ENCODE results near the gene KRTAP12-4.

The KRTAP12-4 gene

GRCh38 chr21:44609193-44609592 lies 45.3 kb downstream of the KRTAP12-4 start:
- no peak for DNase-seq

GRCh38 chr21:44606495-44606894 lies 48.0 kb downstream of the KRTAP12-4 start:
- H3K4me2 ChIP-seq (ENCODE audit: insufficient read depth, low read length) = no peak overlapping the region
- no peak for TF ChIP-seq CTCF (IDR thresholded peaks at IDR 0.05; ENCODE audit: borderline replicate concordance, extremely low read depth, low read length, poor library complexity, severe bottlenecking)
- TF ChIP-seq EZH2 (IDR thresholded peaks at IDR 0.05; ENCODE audit: borderline replicate concordance, low read depth, low read length, severe bottlenecking) = no peak

More at GRCh38 chr21:44609193-44609592, 45.3 kb downstream of the KRTAP12-4 start:
- ATAC-seq (ENCODE audit: insufficient read depth, low read depth) = no peak
- Histone ChIP-seq H3K4me2 (ENCODE audit: insufficient read depth, low read length) (no peak overlapping the region), H3K9me3 (ENCODE audit: insufficient read depth, low read length, severe bottlenecking) (peaks cover 18% of the 10 kb centered on the region), H3K36me3 (ENCODE audit: insufficient read depth, low read length) (no peaks in the 10 kb centered on the region), H4K20me1 (ENCODE audit: insufficient read depth, low read length) (no peaks in the 10 kb centered on the region), H3K4me1 (ENCODE audit: insufficient read depth, low read length) (no peaks in the 10 kb centered on the region), H3K27me3 (ENCODE audit: insufficient read depth, low read length, poor library complexity) (no peaks in the 10 kb centered on the region), H3K79me2 (ENCODE audit: insufficient read depth, low read length) (no peaks in the 10 kb centered on the region), H2AFZ (ENCODE audit: low read depth, low read length) (no peak overlapping the region), H3K9ac (ENCODE audit: low read depth, low read length) (no peak overlapping the region), H3K27ac (ENCODE audit: low read length) (no peak overlapping the region), H3K4me3 (ENCODE audit: low read depth in 1 of 2, low read length in 2 of 2) (no peak overlapping the region)
- no peak for TF ChIP-seq EZH2 (IDR thresholded peaks at IDR 0.05; ENCODE audit: borderline replicate concordance, low read depth, low read length, severe bottlenecking)
- no peak for TF ChIP-seq CTCF (IDR thresholded peaks at IDR 0.05; ENCODE audit: borderline replicate concordance, extremely low read depth, low read length, poor library complexity, severe bottlenecking)

More at GRCh38 chr21:44606495-44606894, 48.0 kb downstream of the KRTAP12-4 start:
- H3K4me1 ChIP-seq (ENCODE audit: insufficient read depth, low read length) = no peaks in the 10 kb centered on the region
- H3K4me3 ChIP-seq (ENCODE audit: low read depth in 1 of 2, low read length in 2 of 2) = no peak overlapping the region
- ATAC-seq (ENCODE audit: insufficient read depth, low read depth) (no peak), DNase-seq (no peak)
- H4K20me1 ChIP-seq (ENCODE audit: insufficient read depth, low read length) = no peaks in the 10 kb centered on the region
- no peak overlapping the region for H3K27ac ChIP-seq (ENCODE audit: low read length)
- no peaks in the 10 kb centered on the region for H3K27me3 ChIP-seq (ENCODE audit: insufficient read depth, low read length, poor library complexity)
- peaks cover 6% of the 10 kb centered on the region for H3K9me3 ChIP-seq (ENCODE audit: insufficient read depth, low read length, severe bottlenecking)
- no peak overlapping the region for H2AFZ ChIP-seq (ENCODE audit: low read depth, low read length)
- no peaks in the 10 kb centered on the region for H3K79me2 ChIP-seq (ENCODE audit: insufficient read depth, low read length)
- H3K36me3 ChIP-seq (ENCODE audit: insufficient read depth, low read length) = no peaks in the 10 kb centered on the region
- no peak overlapping the region for H3K9ac ChIP-seq (ENCODE audit: low read depth, low read length)
